Neural cell (in vitro differentiated cells): ENCODE measurements around the gene PRKG1. TPM values are rescaled to one million over a fixed set of nuclear protein-coding genes. Genes with fewer than 3 reads are reported as not detected.

Experiments
- H2AFZ ChIP-seq: fragments of 200-600, 300-800 bp; sonication (generic), shearing (Covaris generic); 2 replicates; pipeline ENCODE4 v1.6.0; 2014; ENCODE audit warnings: low read depth, mild to moderate bottlenecking, antibody characterized with exemption, low read length, moderate library complexity
- H3F3A ChIP-seq: fragments of 200-600 bp; shearing (Covaris generic); 2 replicates; pipeline ENCODE4 v1.6.1; 2016; ENCODE audit warnings: mild to moderate bottlenecking, moderate library complexity, mixed read lengths, antibody characterized with exemption, low read length; ENCODE audit not compliant: insufficient read depth, poor library complexity, severe bottlenecking
- H3K27ac ChIP-seq: fragments of 200-600, 300-800 bp; sonication (generic), shearing (Covaris generic); 2 replicates; pipeline ENCODE4 v1.5.1; 2014; ENCODE audit warnings: mild to moderate bottlenecking, low read length, moderate library complexity
- H3K27me3 ChIP-seq: fragments of 300-800, 200-600 bp; sonication (generic), shearing (Covaris generic); 2 replicates; pipeline ENCODE4 v1.6.0; 2014; ENCODE audit warnings: mild to moderate bottlenecking, low read depth, low read length, moderate library complexity; ENCODE audit not compliant: insufficient read depth
- H3K36me3 ChIP-seq: fragments of 300-800, 200-600 bp; sonication (generic), shearing (Covaris generic); 2 replicates; pipeline ENCODE4 v1.5.1; 2014; ENCODE audit warnings: mild to moderate bottlenecking, antibody characterized with exemption, low read length, moderate library complexity; ENCODE audit not compliant: insufficient read depth
- H3K4me2 ChIP-seq: fragments of 300-800, 200-600 bp; sonication (generic), shearing (Covaris generic); 2 replicates; pipeline ENCODE4 v1.6.0; 2014; ENCODE audit warnings: mild to moderate bottlenecking, low read length
- H3K4me3 ChIP-seq: fragments of 300-800, 200-600 bp; sonication (generic), shearing (Covaris generic); 2 replicates; pipeline ENCODE4 v1.5.1; 2014; ENCODE audit warnings: mild to moderate bottlenecking, low read length, moderate library complexity
- H3K79me2 ChIP-seq: fragments of 200-600 bp; shearing (Covaris generic); replicated peaks from 2 replicates; pipeline ENCODE4 v1.6.0; 2014; ENCODE audit warnings: mild to moderate bottlenecking, low read length, moderate library complexity; ENCODE audit not compliant: insufficient read depth
- H3K9ac ChIP-seq: fragments of 300-800, 200-600 bp; sonication (generic), shearing (Covaris generic); 2 replicates; pipeline ENCODE4 v1.6.1; 2016; ENCODE audit warnings: mild to moderate bottlenecking, low read length, mixed read lengths
- H3K9me2 ChIP-seq: fragments of 200-600 bp; shearing (Covaris generic); 2 replicates; pipeline ENCODE4 v1.6.1; 2016; ENCODE audit warnings: mild to moderate bottlenecking, low read length, mixed read lengths; ENCODE audit not compliant: insufficient read depth
- H3K9me3 ChIP-seq: fragments of 200-600, 300-800 bp; sonication (generic), shearing (Covaris generic); 2 replicates; pipeline ENCODE4 v1.6.1; 2016; ENCODE audit warnings: mild to moderate bottlenecking, mixed run types, low read length, moderate library complexity, mixed read lengths
- H4K20me1 ChIP-seq: fragments of 200-600 bp; shearing (Covaris generic); 2 replicates; pipeline ENCODE4 v1.6.1; 2016; ENCODE audit warnings: mild to moderate bottlenecking, mixed run types; ENCODE audit not compliant: insufficient read depth
- CTCF ChIP-seq: fragments of 450-650 bp; IDR thresholded peaks from 2 replicates; pipeline ENCODE4 v1.5.1; 2014; ENCODE audit warnings: antibody characterized with exemption, mild to moderate bottlenecking, moderate library complexity; ENCODE audit not compliant: poor library complexity, severe bottlenecking
- EP300 ChIP-seq: fragments of 450-650 bp; conservative IDR thresholded peaks from 2 replicates; pipeline ENCODE4 v1.6.1; 2014; ENCODE audit warnings: antibody characterized with exemption, mild to moderate bottlenecking, moderate library complexity; ENCODE audit not compliant: poor library complexity, severe bottlenecking
- EZH2 ChIP-seq: fragments of 200-600, 300-800 bp; shearing (Covaris generic), sonication (generic); IDR thresholded peaks from 2 replicates; pipeline ENCODE4 v1.6.1; 2014; ENCODE audit warnings: antibody characterized with exemption, low read length, borderline replicate concordance, mild to moderate bottlenecking; ENCODE audit not compliant: insufficient read depth, poor library complexity, severe bottlenecking
- MXI1 ChIP-seq: fragments of 450-650 bp; conservative IDR thresholded peaks from 2 replicates; pipeline ENCODE4 v1.6.1; 2014; ENCODE audit warnings: antibody characterized with exemption, mild to moderate bottlenecking; ENCODE audit not compliant: poor library complexity, severe bottlenecking
- POLR2AphosphoS5 ChIP-seq: IDR thresholded peaks from 2 replicates; pipeline ENCODE4 v1.6.1; 2012
- RAD21 ChIP-seq: fragments of 450-650 bp; conservative IDR thresholded peaks from 2 replicates; pipeline ENCODE4 v1.6.1; 2014; ENCODE audit warnings: antibody characterized with exemption, mild to moderate bottlenecking, moderate library complexity
- REST ChIP-seq: IDR thresholded peaks from 2 replicates; pipeline ENCODE4 v1.6.1; 2012; ENCODE audit warnings: borderline replicate concordance
- SMC3 ChIP-seq: fragments of 450-650 bp; conservative IDR thresholded peaks from 2 replicates; pipeline ENCODE4 v1.6.1; 2014; ENCODE audit warnings: antibody characterized with exemption, mild to moderate bottlenecking, moderate library complexity; ENCODE audit not compliant: poor library complexity
- TAF1 ChIP-seq: IDR thresholded peaks from 2 replicates; pipeline ENCODE4 v1.6.1; 2012; ENCODE audit warnings: low read depth
- polyA plus RNA-seq: library from polyadenylated mRNA; depleted of rRNA; stranded (reverse); fragments of >200 nt; gene quantifications from 2 replicates; pipeline ENCODE4 v1.2.3, GENCODE V29; 2014

Gene PRKG1
- polyA plus RNA-seq, 1 donor from 2014 or later: 2.2 TPM

- no peak overlapping the region for H3K4me2 ChIP-seq
Observed at GRCh38 chr10:51203359-51203758, 129.1 kb downstream of the PRKG1 start.

GRCh38 chr10:51204066-51204465 is 129.8 kb downstream of the PRKG1 start:
- Histone ChIP-seq H2AFZ (no peak overlapping the region), H3F3A (no peaks in the 10 kb centered on the region), H3K79me2 (no peaks in the 10 kb centered on the region), H3K36me3 (no peaks in the 10 kb centered on the region), H3K9ac (no peak overlapping the region), H4K20me1 (no peaks in the 10 kb centered on the region), H3K4me3 (no peak overlapping the region), H3K27ac (no peak overlapping the region), H3K9me2 (no peaks in the 10 kb centered on the region), H3K27me3 (no peaks in the 10 kb centered on the region), H3K4me2 (no peak overlapping the region), H3K9me3 (no peaks in the 10 kb centered on the region)
- TF ChIP-seq CTCF (no peak), TAF1 (no peak), REST (no peak), EP300 (no peak), SMC3 (no peak), MXI1 (no peak), RAD21 (no peak)

More at GRCh38 chr10:51203359-51203758, 129.1 kb downstream of the PRKG1 start:
- H4K20me1 ChIP-seq: no peaks in the 10 kb centered on the region
- H3K27ac ChIP-seq: no peak overlapping the region
- H3K4me3 ChIP-seq: no peak overlapping the region
- H3K9me3 ChIP-seq: no peaks in the 10 kb centered on the region
- H3K9me2 ChIP-seq: no peaks in the 10 kb centered on the region
- TF ChIP-seq EZH2 (no peak), REST (no peak), TAF1 (no peak), RAD21 (no peak), POLR2AphosphoS5 (no peak), EP300 (no peak), CTCF (no peak), MXI1 (no peak), SMC3 (no peak)
- H3K79me2 ChIP-seq: no peaks in the 10 kb centered on the region
- H3K36me3 ChIP-seq: no peaks in the 10 kb centered on the region
- no peak overlapping the region for H2AFZ ChIP-seq
- H3F3A ChIP-seq: no peaks in the 10 kb centered on the region
- H3K27me3 ChIP-seq: no peaks in the 10 kb centered on the region
- no peak overlapping the region for H3K9ac ChIP-seq
